Activated effector memory CD4-positive, alpha-beta T cell treated with Interleukin-2 at 50 U/mL for 16 hours (primary cell): ENCODE results near the gene KLF7.
"Not testable (repeated sequence)": the region's sequence is repeated elsewhere in the genome, so short reads cannot be mapped to it uniquely, and the experiment has no call there.

ENCODE experiments used
- DNase-seq: peaks from one replicate; pipeline ENCODE4 v3.0.0-alpha.2; 2020

Gene KLF7

GRCh38 chr2:207049122-207049521 lies 116.6 kb downstream of the KLF7 start:
- no peak for DNase-seq

- no peak for DNase-seq
Measured at GRCh38 chr2:207048416-207048815, 117.3 kb downstream of the KLF7 start.

- DNase-seq, result peak; percentile 2
Measured at GRCh38 chr2:207046724-207047123, 119.0 kb downstream of the KLF7 start.

- DNase-seq, result no peak
Measured at GRCh38 chr2:207045531-207045930, 120.2 kb downstream of the KLF7 start.

GRCh38 chr2:207044379-207045362 lies 121.1 kb downstream of the KLF7 start:
- DNase-seq, result no peak

GRCh38 chr2:207042841-207043240 lies 122.9 kb downstream of the KLF7 start:
- no peak for DNase-seq

- no peak for DNase-seq
Measured at GRCh38 chr2:207041786-207042554, 123.8 kb downstream of the KLF7 start.

GRCh38 chr2:207041279-207041678 lies 124.5 kb downstream of the KLF7 start:
- DNase-seq, result no peak

GRCh38 chr2:207040696-207041095 lies 125.1 kb downstream of the KLF7 start:
- DNase-seq, result no peak

GRCh38 chr2:207039225-207039624 lies 126.5 kb downstream of the KLF7 start:
- DNase-seq, result no peak

GRCh38 chr2:207038299-207038698 lies 127.4 kb downstream of the KLF7 start:
- no peak for DNase-seq

- DNase-seq, result no peak
Measured at GRCh38 chr2:207037896-207038295, 127.9 kb downstream of the KLF7 start.

GRCh38 chr2:207037023-207037422 lies 128.7 kb downstream of the KLF7 start:
- not testable (repeated sequence) for DNase-seq

GRCh38 chr2:207035875-207036274 lies 129.9 kb downstream of the KLF7 start:
- DNase-seq, result no peak

GRCh38 chr2:207032490-207032889 lies 133.3 kb downstream of the KLF7 start:
- no peak for DNase-seq
